CD8-positive, alpha-beta memory T cell (primary cell): Measurements from ENCODE around the gene PIP5K1B. TPM values are rescaled to one million over a fixed set of nuclear protein-coding genes. Genes with fewer than 3 reads are reported as not detected.
A peak's percentile ranks its signal among the peaks of the same experiment; 100 is the strongest.

Source experiments
- CTCF ChIA-PET: fragments of 350-600 bp; sonication (Branson Sonifier 250); formaldehyde crosslinking; loops from one replicate; lab custom pipeline; 2021; ENCODE audit warnings: antibody characterized with exemption; lab: Charles Lee
- POLR2A ChIA-PET: fragments of 350-600 bp; sonication (Branson Sonifier 250); formaldehyde crosslinking; loops from one replicate; lab custom pipeline; 2021; ENCODE audit warnings: antibody characterized with exemption; lab: Charles Lee
- DNase-seq, 5 donors: peaks; one replicate each; pipeline versions ENCODE4 v3.0.0 to v3.0.0-alpha.2; 2020 to 2022; ENCODE audit warnings: mixed read lengths in 1 of 5
- H3K27ac ChIP-seq: one replicate; pipeline ENCODE4 v1.7.0; 2013; ENCODE audit warnings: low read depth, mild to moderate bottlenecking, low read length, moderate library complexity
- H3K27me3 ChIP-seq: 2 replicates; pipeline ENCODE4 v1.7.0; 2013; ENCODE audit warnings: low read length, mild to moderate bottlenecking; ENCODE audit not compliant: insufficient read depth, poor library complexity, severe bottlenecking
- H3K36me3 ChIP-seq: 2 replicates; pipeline ENCODE4 v1.7.0; 2013; ENCODE audit warnings: mild to moderate bottlenecking, low read length, moderate library complexity; ENCODE audit not compliant: insufficient read depth
- H3K4me1 ChIP-seq: 2 replicates; pipeline ENCODE4 v1.7.0; 2013; ENCODE audit warnings: mild to moderate bottlenecking, low read length, moderate library complexity; ENCODE audit not compliant: insufficient read depth
- H3K4me3 ChIP-seq: 2 replicates; pipeline ENCODE4 v1.7.0; 2013; ENCODE audit warnings: mild to moderate bottlenecking, low read length
- H3K9me3 ChIP-seq: 2 replicates; pipeline ENCODE4 v1.7.0; 2013; ENCODE audit warnings: mild to moderate bottlenecking, low read length
- H3K27ac Mint-ChIP-seq, 8 donors: one replicate each; pipeline ENCODE4 v1.8.0; 2020 to 2021; ENCODE audit warnings: mixed read lengths in 8 of 8, mild to moderate bottlenecking in 6 of 8, inconsistent platforms in 3 of 8, moderate library complexity in 3 of 8
- H3K27me3 Mint-ChIP-seq, 2 donors: one replicate each; pipeline ENCODE4 v1.8.0; 2020 to 2021; ENCODE audit warnings: mixed read lengths in 2 of 2, mild to moderate bottlenecking in 1 of 2, moderate library complexity in 1 of 2
- H3K36me3 Mint-ChIP-seq, 3 donors: one replicate each; pipeline ENCODE4 v1.8.0; 2020 to 2021; ENCODE audit warnings: mixed read lengths in 3 of 3, inconsistent platforms in 1 of 3, mild to moderate bottlenecking in 1 of 3
- H3K4me1 Mint-ChIP-seq, 3 donors: one replicate each; pipeline ENCODE4 v1.8.0; 2020 to 2021; ENCODE audit warnings: mixed read lengths in 3 of 3, inconsistent platforms in 1 of 3, mild to moderate bottlenecking in 1 of 3
- H3K4me3 Mint-ChIP-seq, 7 donors: one replicate each; pipeline ENCODE4 v1.8.0; 2020 to 2021; ENCODE audit warnings: mixed read lengths in 7 of 7, mild to moderate bottlenecking in 6 of 7, moderate library complexity in 4 of 7, inconsistent platforms in 2 of 7
- H3K9me3 Mint-ChIP-seq, 5 donors: one replicate each; pipeline ENCODE4 v1.8.0; 2020 to 2022; ENCODE audit warnings: mixed read lengths in 5 of 5, mild to moderate bottlenecking in 3 of 5, moderate library complexity in 2 of 5, inconsistent platforms in 1 of 5
- polyA plus RNA-seq: library from polyadenylated mRNA; unstranded; fragments of 300-500 nt; fragmentation: Illumina TruSeq; gene quantifications from one replicate; pipeline ENCODE4 v1.2.3, GENCODE V29; 2021
- total RNA-seq, 2 experiments: library from RNA; stranded (reverse); gene quantifications; one replicate each; pipeline ENCODE4 v1.2.3, GENCODE V29; 2021

PIP5K1B gene
- total and polyA plus RNA-seq, 3 experiments from 2014 or later: 3.1 TPM; not detected in 1

DNA sequence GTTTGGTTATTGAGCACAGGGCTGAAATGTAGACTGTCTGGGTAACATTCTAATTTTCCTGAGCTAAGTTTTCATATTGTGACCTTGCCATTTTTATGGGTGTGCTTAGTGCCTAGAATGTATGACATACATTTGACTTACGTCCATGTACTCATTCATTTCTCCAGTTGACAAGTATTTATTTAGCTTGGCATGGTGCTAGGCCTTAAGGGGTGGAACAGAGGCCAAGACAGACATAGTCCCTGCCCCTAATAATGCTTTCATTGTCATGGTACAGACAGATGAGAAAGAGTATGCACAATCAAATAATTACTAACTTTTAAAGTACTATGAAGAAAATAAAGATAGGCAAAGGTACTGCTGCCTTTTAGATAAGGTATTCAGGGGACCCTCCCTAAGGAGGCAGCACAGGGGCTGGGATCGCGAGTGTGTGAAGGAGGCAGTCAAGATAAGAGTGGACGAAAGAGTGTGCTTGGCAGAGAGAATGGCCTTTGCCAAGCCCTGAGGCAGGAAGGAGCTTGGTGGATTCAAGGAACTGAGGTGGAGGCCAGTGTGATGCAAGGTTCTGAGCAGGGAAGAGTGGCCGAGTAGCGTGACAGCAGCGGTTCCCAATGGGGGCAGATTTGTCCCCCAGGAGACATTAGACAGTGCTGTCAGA is 128.0 kb downstream of the PIP5K1B start:
- Mint-ChIP-seq H3K36me3 (no peaks in the 10 kb centered on the region), H3K4me3 (no peak overlapping the region), H3K27ac (no peak overlapping the region), H3K27me3 (peaks cover 6 to 11% of the 10 kb centered on the region in 2 donors), H3K4me1 (no peaks in the 10 kb centered on the region), H3K9me3 (no peaks in the 10 kb centered on the region)
- CTCF ChIA-PET: no interaction called here
- no peaks in the 10 kb centered on the region for H3K27me3 ChIP-seq
- no peaks in the 10 kb centered on the region for H3K36me3 ChIP-seq
- no peak overlapping the region for H3K27ac ChIP-seq
- H3K4me3 ChIP-seq: no peak overlapping the region
- POLR2A ChIA-PET: no interaction called here
- H3K4me1 ChIP-seq: no peaks in the 10 kb centered on the region
- no peak for DNase-seq
- no peaks in the 10 kb centered on the region for H3K9me3 ChIP-seq

DNA sequence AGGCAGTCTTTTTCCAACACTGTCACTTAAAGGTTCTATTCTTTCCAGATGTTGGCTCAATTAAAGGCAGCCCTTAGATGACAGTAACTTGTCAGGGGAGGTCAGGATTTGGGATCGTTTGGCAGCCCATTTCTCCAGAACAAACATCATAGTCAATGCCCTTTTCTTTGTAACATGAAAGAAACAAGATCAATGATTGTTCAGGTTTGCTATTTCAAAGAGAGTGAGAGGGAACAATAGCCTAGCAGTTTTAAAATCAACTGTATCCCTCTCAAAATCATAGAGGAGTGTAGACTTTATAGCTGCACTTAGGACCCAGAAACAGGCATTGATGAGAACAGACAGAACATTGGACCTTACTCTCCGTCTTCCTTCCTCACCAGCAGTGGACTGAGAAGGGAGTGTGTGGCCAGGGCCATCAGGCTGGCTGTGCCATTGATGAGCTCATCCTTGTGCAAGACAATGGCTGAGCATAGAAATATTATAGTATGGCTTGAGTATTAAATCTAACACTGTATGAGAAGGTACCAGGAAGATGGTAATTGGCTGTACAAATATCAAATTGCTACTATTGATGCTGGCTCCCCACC is 130.0 kb downstream of the PIP5K1B start:
- Histone ChIP-seq H3K4me1 (no peaks in the 10 kb centered on the region), H3K36me3 (no peaks in the 10 kb centered on the region), H3K27ac (no peak overlapping the region), H3K27me3 (no peaks in the 10 kb centered on the region), H3K9me3 (no peaks in the 10 kb centered on the region), H3K4me3 (no peak overlapping the region)
- no peak for DNase-seq
- ChIA-PET CTCF (no interaction called here), POLR2A (no interaction called here)
- H3K36me3 Mint-ChIP-seq: no peaks in the 10 kb centered on the region
- no peaks in the 10 kb centered on the region for H3K4me1 Mint-ChIP-seq
- H3K9me3 Mint-ChIP-seq: no peaks in the 10 kb centered on the region
- no peak overlapping the region for H3K4me3 Mint-ChIP-seq
- no peak overlapping the region for H3K27ac Mint-ChIP-seq
- H3K27me3 Mint-ChIP-seq: peaks cover 2 to 14% of the 10 kb centered on the region in 2 donors

DNA sequence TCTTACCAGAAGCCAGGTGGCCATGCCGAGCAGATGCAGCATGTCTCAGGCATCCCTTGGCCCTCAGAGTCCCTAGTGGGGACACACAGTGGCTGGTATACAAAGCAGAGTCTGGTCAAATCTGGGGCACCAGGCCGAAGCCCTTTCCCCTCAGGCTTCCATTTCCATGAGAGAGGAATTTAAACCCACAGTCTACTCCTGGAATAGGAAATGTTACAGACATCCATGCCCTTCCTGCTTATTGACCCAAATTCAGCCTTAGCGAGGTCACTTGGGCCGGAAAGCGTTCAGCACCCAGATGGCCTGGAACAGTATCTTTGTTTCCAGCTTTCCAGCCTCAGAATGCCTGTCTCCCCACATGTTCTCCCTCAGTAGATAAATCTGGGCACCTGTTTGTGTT is 131.7 kb downstream of the PIP5K1B start:
- H3K27me3 Mint-ChIP-seq: peaks cover 2 to 17% of the 10 kb centered on the region in 2 donors
- Histone ChIP-seq H3K36me3 (no peaks in the 10 kb centered on the region), H3K4me3 (no peak overlapping the region), H3K27ac (no peak overlapping the region), H3K9me3 (no peaks in the 10 kb centered on the region), H3K4me1 (no peaks in the 10 kb centered on the region), H3K27me3 (no peaks in the 10 kb centered on the region)
- ChIA-PET CTCF (no interaction called here), POLR2A (no interaction called here)
- H3K4me1 Mint-ChIP-seq: no peaks in the 10 kb centered on the region
- H3K4me3 Mint-ChIP-seq: no peak overlapping the region
- peak overlapping the region in 1 of 8 donors; percentile 61 for H3K27ac Mint-ChIP-seq
- H3K36me3 Mint-ChIP-seq: no peaks in the 10 kb centered on the region
- no peaks in the 10 kb centered on the region for H3K9me3 Mint-ChIP-seq
- no peak for DNase-seq

DNA sequence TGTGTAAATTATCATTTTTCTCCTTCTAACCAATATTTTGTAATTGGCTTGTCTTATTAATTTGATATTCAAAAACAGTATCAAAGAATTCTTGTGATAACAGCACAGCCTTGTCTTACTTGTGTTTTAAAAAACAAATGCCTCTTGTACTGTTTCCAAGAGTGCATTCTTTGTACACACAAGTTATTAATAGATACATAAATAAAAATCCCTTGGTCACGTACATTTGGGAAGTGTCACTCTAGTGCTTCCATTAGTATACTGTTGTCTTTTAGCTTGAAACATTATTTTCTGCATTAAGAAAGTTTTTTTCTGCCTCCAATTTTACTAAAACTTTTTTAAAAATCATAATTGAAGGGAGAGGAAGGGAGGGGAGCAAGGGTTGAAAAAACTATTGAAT is 133.2 kb downstream of the PIP5K1B start:
- H3K27ac Mint-ChIP-seq: no peak overlapping the region
- no peaks in the 10 kb centered on the region for H3K36me3 Mint-ChIP-seq
- no peaks in the 10 kb centered on the region for H3K4me1 Mint-ChIP-seq
- ChIA-PET POLR2A (no interaction called here), CTCF (no interaction called here)
- peaks cover 2 to 17% of the 10 kb centered on the region in 2 donors for H3K27me3 Mint-ChIP-seq
- no peak overlapping the region for H3K4me3 ChIP-seq
- no peak for DNase-seq
- no peaks in the 10 kb centered on the region for H3K9me3 ChIP-seq
- no peak overlapping the region for H3K4me3 Mint-ChIP-seq
- no peaks in the 10 kb centered on the region for H3K4me1 ChIP-seq
- H3K27ac ChIP-seq: no peak overlapping the region
- no peaks in the 10 kb centered on the region for H3K36me3 ChIP-seq
- H3K9me3 Mint-ChIP-seq: no peaks in the 10 kb centered on the region
- H3K27me3 ChIP-seq: no peaks in the 10 kb centered on the region

DNA sequence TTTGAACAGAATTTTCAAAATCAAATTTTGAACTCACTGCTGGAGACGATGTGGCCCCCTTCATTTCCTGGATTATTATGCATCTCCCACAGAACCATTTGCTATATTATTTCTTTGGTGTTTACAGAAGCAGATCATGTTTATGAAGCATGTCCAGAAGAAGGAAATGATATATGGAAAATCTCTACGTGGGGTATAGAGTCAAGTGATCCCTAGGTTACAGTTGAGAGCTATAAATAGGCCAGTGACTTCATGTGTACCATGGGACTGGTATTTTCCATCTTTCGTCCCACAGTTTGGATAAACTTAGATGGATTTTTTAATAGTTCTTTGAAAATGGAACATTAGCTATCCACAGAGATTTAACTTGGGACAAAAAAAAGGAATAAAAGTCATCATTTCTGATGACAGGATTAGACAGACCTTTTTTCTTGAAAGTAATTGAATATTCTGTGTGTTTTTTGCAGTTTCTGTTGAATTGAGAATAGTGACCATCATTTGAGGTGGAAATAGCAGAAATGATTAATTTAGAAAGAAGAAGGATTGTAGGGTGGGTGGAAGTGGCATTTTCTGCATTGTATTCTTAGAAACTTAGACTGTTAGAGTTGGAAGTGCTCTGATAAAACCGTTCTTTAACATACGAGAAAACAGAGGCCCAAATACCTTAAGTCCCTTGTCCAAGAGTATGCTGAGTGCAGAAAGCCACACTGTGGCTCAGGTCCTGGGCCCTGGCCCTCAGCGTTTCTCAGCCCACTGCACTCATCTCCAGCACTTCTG is 136.4 kb downstream of the PIP5K1B start:
- Histone ChIP-seq H3K9me3 (no peaks in the 10 kb centered on the region), H3K4me3 (no peak overlapping the region), H3K27ac (no peak overlapping the region), H3K36me3 (no peaks in the 10 kb centered on the region), H3K4me1 (no peaks in the 10 kb centered on the region), H3K27me3 (no peaks in the 10 kb centered on the region)
- H3K27me3 Mint-ChIP-seq: peaks cover 2 to 19% of the 10 kb centered on the region in 2 donors
- H3K4me3 Mint-ChIP-seq: no peak overlapping the region
- no peak for DNase-seq
- POLR2A ChIA-PET: no interaction called here
- no peak overlapping the region for H3K27ac Mint-ChIP-seq
- H3K36me3 Mint-ChIP-seq: no peaks in the 10 kb centered on the region
- CTCF ChIA-PET: no interaction called here
- H3K9me3 Mint-ChIP-seq: no peaks in the 10 kb centered on the region
- H3K4me1 Mint-ChIP-seq: peaks cover 0 to 6% (median 2%) of the 10 kb centered on the region in 3 donors

DNA sequence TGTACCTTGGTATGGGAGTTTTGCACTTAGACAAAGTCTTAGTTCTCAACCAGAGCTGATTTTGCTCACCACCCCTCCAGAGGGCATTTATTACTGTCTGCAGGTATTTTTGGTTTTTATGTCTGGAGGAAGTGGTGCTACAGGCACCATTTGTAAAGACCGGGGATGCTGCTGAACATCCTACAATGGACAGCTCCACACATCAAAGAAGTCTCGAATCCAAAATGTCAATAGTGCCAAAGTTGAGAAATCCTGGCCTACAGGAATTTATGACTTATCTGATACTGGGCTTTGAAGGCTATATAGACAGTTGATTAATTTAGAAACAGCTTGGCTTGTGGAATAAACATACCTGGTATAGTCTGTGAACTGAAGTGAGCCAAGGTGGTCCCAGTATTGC is 137.5 kb downstream of the PIP5K1B start:
- no peaks in the 10 kb centered on the region for H3K27me3 ChIP-seq
- no peaks in the 10 kb centered on the region for H3K36me3 ChIP-seq
- H3K4me1 ChIP-seq: no peaks in the 10 kb centered on the region
- no peaks in the 10 kb centered on the region for H3K9me3 ChIP-seq
- Mint-ChIP-seq H3K4me1 (peaks cover 0 to 6% (median 2%) of the 10 kb centered on the region in 3 donors), H3K27ac (no peak overlapping the region), H3K27me3 (peaks cover 2 to 19% of the 10 kb centered on the region in 2 donors), H3K36me3 (peaks cover 0 to 2% (median 0%) of the 10 kb centered on the region in 3 donors), H3K9me3 (no peaks in the 10 kb centered on the region), H3K4me3 (no peak overlapping the region)
- no peak overlapping the region for H3K4me3 ChIP-seq
- no peak for DNase-seq
- CTCF ChIA-PET: no interaction called here
- H3K27ac ChIP-seq: no peak overlapping the region
- POLR2A ChIA-PET: no interaction called here

DNA sequence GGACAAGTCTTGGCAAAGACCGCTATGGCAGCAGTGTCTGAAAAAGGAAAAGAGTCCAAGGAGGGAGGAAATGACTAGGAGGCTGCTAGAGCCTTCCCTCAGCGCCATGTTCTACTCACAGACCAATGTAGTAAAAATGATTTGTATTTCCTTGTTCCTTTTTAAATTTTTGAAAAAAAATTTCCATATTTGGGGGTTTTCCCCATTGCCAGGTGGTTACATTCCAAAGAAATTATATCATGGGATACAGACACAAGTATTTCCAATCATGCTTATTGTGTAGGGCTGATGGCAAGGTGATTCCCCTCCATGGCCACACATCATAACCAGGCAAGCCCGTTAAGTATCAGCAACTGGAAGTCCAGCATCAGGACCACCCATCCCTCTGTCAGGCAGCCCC is 138.2 kb downstream of the PIP5K1B start:
- CTCF ChIA-PET: no interaction called here
- POLR2A ChIA-PET: no interaction called here

DNA sequence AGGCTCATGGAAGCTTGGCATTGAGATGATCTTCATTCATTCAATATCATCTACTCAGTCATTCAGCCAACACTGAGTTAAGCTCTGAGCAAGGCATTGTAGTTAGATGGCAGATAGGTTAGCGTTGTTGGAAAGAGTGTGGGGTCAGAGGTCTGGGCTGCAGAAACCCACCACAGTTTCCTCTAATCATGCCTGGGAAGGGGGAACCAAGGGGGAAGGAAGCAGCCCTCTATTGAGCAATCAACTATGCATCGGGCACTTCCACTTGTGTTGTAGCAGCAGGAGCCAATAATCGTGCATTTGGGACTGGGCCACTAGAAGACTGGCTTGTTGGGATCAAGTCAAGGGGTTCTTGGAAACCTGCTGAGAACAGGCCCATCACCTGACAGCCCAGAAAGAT is 139.1 kb downstream of the PIP5K1B start:
- CTCF ChIA-PET: no interaction called here
- Histone ChIP-seq H3K4me1 (no peaks in the 10 kb centered on the region), H3K9me3 (no peaks in the 10 kb centered on the region), H3K27me3 (no peaks in the 10 kb centered on the region), H3K27ac (no peak overlapping the region), H3K4me3 (no peak overlapping the region), H3K36me3 (no peaks in the 10 kb centered on the region)
- DNase-seq: no peak
- Mint-ChIP-seq H3K4me1 (peaks cover 0 to 6% (median 2%) of the 10 kb centered on the region in 3 donors), H3K27me3 (peaks cover 2 to 16% of the 10 kb centered on the region in 2 donors), H3K9me3 (no peaks in the 10 kb centered on the region), H3K36me3 (peaks cover 0 to 2% (median 0%) of the 10 kb centered on the region in 3 donors), H3K27ac (no peak overlapping the region), H3K4me3 (no peak overlapping the region)
- POLR2A ChIA-PET: no interaction called here

More for the DNA sequence above, 138.2 kb downstream of the PIP5K1B start:
- DNase-seq: no peak
- Histone ChIP-seq H3K4me3 (no peak overlapping the region), H3K27me3 (no peaks in the 10 kb centered on the region), H3K9me3 (no peaks in the 10 kb centered on the region), H3K4me1 (no peaks in the 10 kb centered on the region), H3K27ac (no peak overlapping the region), H3K36me3 (no peaks in the 10 kb centered on the region)
- H3K27me3 Mint-ChIP-seq: peaks cover 2 to 19% of the 10 kb centered on the region in 2 donors
- no peaks in the 10 kb centered on the region for H3K9me3 Mint-ChIP-seq
- peaks cover 0 to 6% (median 2%) of the 10 kb centered on the region in 3 donors for H3K4me1 Mint-ChIP-seq
- H3K4me3 Mint-ChIP-seq: no peak overlapping the region
- H3K27ac Mint-ChIP-seq: no peak overlapping the region
- H3K36me3 Mint-ChIP-seq: peaks cover 0 to 2% (median 0%) of the 10 kb centered on the region in 3 donors
